ENCODE results near the gene MRPS27.
A peak's percentile ranks its signal among the peaks of the same experiment; 100 is the strongest.

MRPS27 gene
- 42.5 to 113 (median 72.6) reads per million in 9 experiments for total RNA-seq

DNA sequence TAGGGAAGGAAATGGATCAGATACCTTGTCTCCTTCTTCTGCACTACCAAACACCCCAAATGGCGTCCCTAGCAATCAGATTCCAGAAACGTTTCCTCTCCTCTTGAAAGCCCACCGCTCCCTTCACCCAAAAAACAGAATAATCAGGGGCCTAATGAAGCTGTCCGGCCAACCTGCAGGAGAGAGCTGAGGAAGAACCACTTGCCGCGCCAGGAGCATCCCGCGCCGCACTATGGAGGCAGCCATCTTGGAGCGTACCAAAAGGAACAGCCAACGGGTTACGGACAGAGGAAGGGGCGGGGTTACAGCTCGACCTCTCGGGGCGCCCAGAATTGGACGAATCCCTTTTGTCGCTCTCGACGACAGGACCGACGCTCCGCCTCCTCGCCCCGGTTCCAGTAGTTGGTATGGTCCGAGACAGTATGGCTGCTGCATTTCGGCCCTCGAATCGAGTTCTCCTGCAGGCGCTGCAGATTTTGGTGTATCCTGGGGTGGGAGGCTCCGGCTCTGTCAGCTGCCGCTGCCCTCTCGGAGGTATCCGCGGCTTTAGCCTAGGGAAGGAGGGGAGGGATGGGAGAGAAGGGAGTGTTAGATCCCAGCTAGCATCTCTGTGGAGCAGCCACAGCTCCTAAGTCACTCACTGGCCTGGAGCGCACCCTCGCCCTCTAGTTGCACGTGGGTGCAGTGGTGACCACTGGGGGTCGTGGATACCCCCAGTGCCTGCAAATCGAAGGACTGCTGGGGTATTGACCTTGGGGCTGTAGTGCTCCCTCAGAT is at the start of gene MRPS27, which contains the start of gene PTCD2:
Gene MRPS27 (minus strand): TSS at position 265 of the 777 bp plus-strand sequence. CDS start 19 bp downstream, at position 246.
Gene PTCD2 (plus strand): TSS at position 398 of the 777 bp plus-strand sequence. CDS start 10 bp downstream, at position 408.
- H3K9me3 Mint-ChIP-seq, result no peaks in the 10 kb centered on the region
- peak within 1 kb of the TSS; percentile 96 to 98 for H3K4me3 Mint-ChIP-seq
- DNase-seq, result peak; percentile 91 to 93 (median 92)
- peak; percentile 98 for ATAC-seq (replicated peaks)
- H3K27me3 Mint-ChIP-seq, result no peaks in the 10 kb centered on the region
- peak within 1 kb of the TSS; percentile 95 for H3K27ac Mint-ChIP-seq
- H3K4me1 Mint-ChIP-seq (ENCODE audit: low read depth in 2 of 2), result peaks cover 18 to 23% of the 10 kb centered on the region in 2 donors
- H3K36me3 Mint-ChIP-seq (ENCODE audit: insufficient read depth), result peaks cover 29% of the 10 kb centered on the region

GRCh38 chr5:72369711-72370110 is 49.7 kb upstream of the MRPS27 start:
- ATAC-seq (replicated peaks) (no peak), DNase-seq (no peak)
- no peaks in the 10 kb centered on the region for H3K4me1 Mint-ChIP-seq (ENCODE audit: low read depth in 2 of 2)
- H3K4me3 Mint-ChIP-seq, result no peak overlapping the region
- H3K27ac Mint-ChIP-seq, result no peak overlapping the region
- no peaks in the 10 kb centered on the region for H3K9me3 Mint-ChIP-seq
- no peaks in the 10 kb centered on the region for H3K36me3 Mint-ChIP-seq (ENCODE audit: insufficient read depth)
- H3K27me3 Mint-ChIP-seq, result no peaks in the 10 kb centered on the region

DNA sequence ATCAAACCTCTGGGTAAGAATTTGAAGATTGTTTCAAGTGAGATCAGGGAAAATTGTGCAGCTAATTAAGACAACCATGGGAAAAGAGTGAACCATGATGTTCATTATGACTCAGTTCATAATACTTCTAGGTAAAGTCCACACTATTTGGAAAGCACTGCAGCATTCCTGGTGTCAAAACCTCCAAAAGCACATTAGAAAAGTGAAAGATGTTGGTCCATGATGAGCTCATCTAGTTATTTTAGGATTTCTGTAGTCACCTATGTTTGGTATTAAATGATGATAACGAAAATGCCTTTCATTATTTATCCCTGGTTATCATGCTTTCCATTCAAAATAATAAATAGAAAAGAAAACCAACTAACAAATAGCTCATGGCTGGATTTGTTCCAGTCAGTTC is 49.3 kb upstream of the MRPS27 start:
- H3K27me3 Mint-ChIP-seq, result no peaks in the 10 kb centered on the region
- H3K4me3 Mint-ChIP-seq, result no peak overlapping the region
- DNase-seq (no peak), ATAC-seq (replicated peaks) (no peak)
- no peaks in the 10 kb centered on the region for H3K36me3 Mint-ChIP-seq (ENCODE audit: insufficient read depth)
- H3K27ac Mint-ChIP-seq, result no peak overlapping the region
- H3K4me1 Mint-ChIP-seq (ENCODE audit: low read depth in 2 of 2), result no peaks in the 10 kb centered on the region
- H3K9me3 Mint-ChIP-seq, result no peaks in the 10 kb centered on the region

GRCh38 chr5:72368271-72368670 is 48.2 kb upstream of the MRPS27 start:
- ATAC-seq (replicated peaks), result no peak
- no peaks in the 10 kb centered on the region for H3K27me3 Mint-ChIP-seq
- no peak for DNase-seq
- H3K27ac Mint-ChIP-seq, result peak overlapping the region in 1 of 2 donors; percentile 10
- no peaks in the 10 kb centered on the region for H3K36me3 Mint-ChIP-seq (ENCODE audit: insufficient read depth)
- H3K9me3 Mint-ChIP-seq, result no peaks in the 10 kb centered on the region
- H3K4me3 Mint-ChIP-seq, result no peak overlapping the region
- no peaks in the 10 kb centered on the region for H3K4me1 Mint-ChIP-seq (ENCODE audit: low read depth in 2 of 2)

DNA sequence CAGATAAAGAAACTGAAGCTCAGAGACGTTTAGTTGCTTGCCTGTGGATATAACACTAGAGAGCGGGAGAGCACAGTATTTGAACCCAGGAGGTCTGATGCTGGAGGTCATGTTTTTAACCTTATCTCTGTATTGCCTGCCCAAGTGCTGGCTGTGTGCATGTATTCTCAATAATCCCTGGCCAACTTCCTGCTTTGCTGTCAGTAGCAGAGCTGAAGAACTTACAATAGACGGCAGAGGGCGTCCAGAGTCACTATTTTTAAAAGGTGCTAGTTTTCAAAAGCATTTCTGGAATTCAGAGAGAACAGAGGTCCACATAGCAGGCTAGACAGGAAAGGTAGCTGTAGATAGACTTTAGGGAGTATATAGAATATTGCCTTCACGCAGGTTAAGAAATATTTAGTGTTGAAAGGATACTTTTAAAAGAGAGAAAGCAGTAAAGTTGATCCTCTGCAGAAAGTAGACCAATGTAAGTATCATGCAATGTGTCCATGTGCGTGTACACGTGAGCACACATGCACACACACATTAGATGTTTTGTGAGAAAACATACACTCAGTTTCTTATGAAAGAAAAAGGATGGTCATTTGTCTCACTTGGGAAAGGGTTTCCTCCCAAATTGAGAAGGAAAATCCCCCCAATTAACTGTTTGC is 46.4 kb upstream of the MRPS27 start:
- Mint-ChIP-seq H3K27ac (no peak overlapping the region), H3K4me3 (no peak overlapping the region), H3K4me1 (ENCODE audit: low read depth in 2 of 2) (no peaks in the 10 kb centered on the region), H3K27me3 (no peaks in the 10 kb centered on the region), H3K9me3 (no peaks in the 10 kb centered on the region), H3K36me3 (ENCODE audit: insufficient read depth) (peaks cover 5% of the 10 kb centered on the region)
- peak; percentile 9 to 14 (median 11) for DNase-seq
- peak; percentile 51 for ATAC-seq (replicated peaks)

DNA sequence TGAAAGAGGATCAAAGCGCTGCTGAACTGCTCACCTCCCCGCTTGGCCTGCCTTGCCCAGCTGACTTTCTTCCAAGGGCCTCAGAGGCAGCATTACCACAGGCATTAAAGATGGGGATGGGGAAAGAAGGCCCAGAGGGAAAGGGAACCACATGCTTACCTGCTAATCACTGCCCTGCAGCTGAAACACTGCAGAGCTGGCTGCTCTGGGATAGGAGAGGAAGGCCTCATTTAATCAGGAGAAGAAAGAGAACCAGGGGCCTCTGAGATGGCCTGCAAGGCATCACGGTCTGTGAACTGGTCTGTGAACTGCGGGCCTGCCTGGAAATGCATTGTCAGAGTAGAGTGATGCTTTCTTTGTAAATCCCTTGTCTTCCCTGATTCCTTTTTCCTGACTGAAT is 44.9 kb upstream of the MRPS27 start:
- Mint-ChIP-seq H3K4me1 (ENCODE audit: low read depth in 2 of 2) (no peaks in the 10 kb centered on the region), H3K36me3 (ENCODE audit: insufficient read depth) (peaks cover 9% of the 10 kb centered on the region), H3K27ac (no peak overlapping the region), H3K9me3 (no peaks in the 10 kb centered on the region), H3K27me3 (no peaks in the 10 kb centered on the region), H3K4me3 (no peak overlapping the region)
- no peak for DNase-seq
- ATAC-seq (replicated peaks), result no peak

DNA sequence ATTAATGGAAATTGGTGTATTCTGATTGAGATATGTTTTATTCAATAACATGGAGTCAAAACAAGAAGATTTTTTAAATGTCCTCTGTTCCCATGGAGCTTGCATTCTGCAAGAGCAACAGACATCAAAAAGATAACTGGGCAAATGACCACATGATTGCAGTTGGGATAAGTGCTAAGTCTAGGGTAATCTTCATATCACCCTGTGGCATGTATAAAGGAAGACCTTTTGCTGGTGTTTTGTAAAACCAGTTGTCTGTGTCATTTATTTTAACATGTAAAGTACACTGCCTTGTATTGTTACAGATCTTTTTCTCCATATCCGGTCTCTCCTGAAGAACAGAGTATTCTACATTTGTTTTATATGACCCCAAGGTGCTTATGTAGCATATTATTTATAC is 44.1 kb upstream of the MRPS27 start:
- H3K36me3 Mint-ChIP-seq (ENCODE audit: insufficient read depth), result peaks cover 12% of the 10 kb centered on the region
- H3K4me3 Mint-ChIP-seq, result no peak overlapping the region

DNA sequence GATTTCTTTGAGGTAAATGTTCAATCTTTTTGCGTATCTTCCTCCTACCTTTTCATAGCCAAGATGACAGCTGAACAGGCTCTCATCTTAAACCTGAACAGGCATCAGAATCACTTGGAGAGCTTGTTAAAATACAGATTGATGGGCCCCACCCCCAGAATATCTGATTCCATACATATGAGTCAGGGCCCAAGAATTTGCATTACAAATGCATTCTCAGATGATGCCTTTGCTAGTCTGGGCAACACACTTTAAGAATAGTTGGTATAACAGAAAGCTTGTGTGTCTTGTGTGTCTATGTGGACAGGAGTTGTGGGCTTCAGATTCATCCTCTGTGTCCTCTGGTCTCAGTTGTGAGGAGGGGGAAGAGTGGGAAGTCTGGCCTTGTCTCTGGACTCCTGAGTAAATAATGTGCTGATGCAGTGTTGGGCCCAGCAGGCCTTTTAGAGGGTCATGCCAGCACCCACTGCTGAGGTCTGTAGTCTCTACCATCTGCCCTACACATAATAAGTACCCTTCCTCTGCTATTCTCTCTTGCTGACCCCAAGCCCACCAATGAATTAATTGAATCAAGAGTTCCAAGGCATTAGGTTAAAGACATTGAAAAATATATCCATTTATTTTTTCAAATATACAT is 43.2 kb upstream of the MRPS27 start:
- Mint-ChIP-seq H3K4me1 (ENCODE audit: low read depth in 2 of 2) (no peaks in the 10 kb centered on the region), H3K27me3 (no peaks in the 10 kb centered on the region), H3K27ac (no peak overlapping the region), H3K36me3 (ENCODE audit: insufficient read depth) (peaks cover 12% of the 10 kb centered on the region), H3K4me3 (no peak overlapping the region), H3K9me3 (no peaks in the 10 kb centered on the region)
- no peak for ATAC-seq (replicated peaks)
- no peak for DNase-seq

More for the DNA sequence above, 44.1 kb upstream of the MRPS27 start:
- DNase-seq (no peak), ATAC-seq (replicated peaks) (no peak)
- Mint-ChIP-seq H3K9me3 (no peaks in the 10 kb centered on the region), H3K27ac (no peak overlapping the region), H3K27me3 (no peaks in the 10 kb centered on the region), H3K4me1 (ENCODE audit: low read depth in 2 of 2) (no peaks in the 10 kb centered on the region)

GRCh38 chr5:72359886-72360285 is 39.8 kb upstream of the MRPS27 start:
- no peak for ATAC-seq (replicated peaks)
- no peak overlapping the region for H3K27ac Mint-ChIP-seq
- no peak overlapping the region for H3K4me3 Mint-ChIP-seq
- H3K4me1 Mint-ChIP-seq (ENCODE audit: low read depth in 2 of 2), result no peaks in the 10 kb centered on the region
- DNase-seq, result no peak
- peaks cover 12% of the 10 kb centered on the region for H3K36me3 Mint-ChIP-seq (ENCODE audit: insufficient read depth)
- H3K9me3 Mint-ChIP-seq, result no peaks in the 10 kb centered on the region
- H3K27me3 Mint-ChIP-seq, result no peaks in the 10 kb centered on the region

DNA sequence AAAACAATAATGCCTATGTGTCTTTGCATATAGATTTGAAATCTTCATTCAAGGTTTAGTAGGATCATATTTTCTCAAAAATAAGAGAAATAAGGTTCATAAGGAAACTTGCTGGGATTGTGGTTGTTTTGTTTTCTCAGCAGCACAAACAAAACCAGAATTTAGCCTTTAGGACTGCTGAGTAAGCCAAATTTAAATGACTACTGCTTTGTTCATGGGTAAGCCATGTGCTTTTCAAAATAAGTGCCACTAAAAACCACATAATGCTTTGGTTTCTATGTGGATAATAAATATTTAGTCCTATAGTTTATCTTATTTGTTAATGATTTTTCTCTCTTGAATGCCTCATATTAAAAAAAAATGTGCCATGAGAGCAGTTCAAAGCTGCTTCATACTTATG is 38.9 kb upstream of the MRPS27 start:
- Mint-ChIP-seq H3K27me3 (no peaks in the 10 kb centered on the region), H3K27ac (no peak overlapping the region), H3K36me3 (ENCODE audit: insufficient read depth) (peaks cover 12% of the 10 kb centered on the region), H3K4me1 (ENCODE audit: low read depth in 2 of 2) (no peaks in the 10 kb centered on the region), H3K4me3 (no peak overlapping the region), H3K9me3 (no peaks in the 10 kb centered on the region)
- DNase-seq (no peak), ATAC-seq (replicated peaks) (no peak)

DNA sequence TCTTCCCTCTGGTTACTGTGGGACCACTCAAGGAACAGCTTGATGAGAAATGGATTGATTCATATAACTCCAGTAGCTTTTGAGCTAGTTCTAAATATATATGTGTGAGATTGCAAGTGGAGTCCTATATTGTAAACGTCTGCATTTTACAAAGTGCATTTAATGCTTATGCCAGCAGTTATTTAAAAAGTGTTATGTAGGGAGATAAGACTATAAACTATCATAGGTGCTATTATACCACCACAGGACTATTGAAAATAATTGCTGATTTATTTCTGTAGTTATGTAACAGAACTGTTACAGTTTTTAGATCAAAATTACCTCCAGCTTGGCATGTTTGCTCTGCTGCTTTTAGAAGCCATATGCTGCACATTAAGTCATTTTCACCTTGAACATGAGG is 36.3 kb upstream of the MRPS27 start:
- Mint-ChIP-seq H3K27me3 (no peaks in the 10 kb centered on the region), H3K4me3 (no peak overlapping the region), H3K9me3 (no peaks in the 10 kb centered on the region), H3K36me3 (ENCODE audit: insufficient read depth) (peaks cover 10% of the 10 kb centered on the region), H3K27ac (no peak overlapping the region), H3K4me1 (ENCODE audit: low read depth in 2 of 2) (no peaks in the 10 kb centered on the region)
- DNase-seq (no peak), ATAC-seq (replicated peaks) (no peak)

- Mint-ChIP-seq H3K27me3 (no peaks in the 10 kb centered on the region), H3K9me3 (no peaks in the 10 kb centered on the region), H3K36me3 (ENCODE audit: insufficient read depth) (peaks cover 6% of the 10 kb centered on the region), H3K4me3 (no peak overlapping the region), H3K27ac (no peak overlapping the region), H3K4me1 (ENCODE audit: low read depth in 2 of 2) (no peaks in the 10 kb centered on the region)
- ATAC-seq (replicated peaks) (no peak), DNase-seq (no peak)
Observed at GRCh38 chr5:72355706-72356299, 35.8 kb upstream of the MRPS27 start.

DNA sequence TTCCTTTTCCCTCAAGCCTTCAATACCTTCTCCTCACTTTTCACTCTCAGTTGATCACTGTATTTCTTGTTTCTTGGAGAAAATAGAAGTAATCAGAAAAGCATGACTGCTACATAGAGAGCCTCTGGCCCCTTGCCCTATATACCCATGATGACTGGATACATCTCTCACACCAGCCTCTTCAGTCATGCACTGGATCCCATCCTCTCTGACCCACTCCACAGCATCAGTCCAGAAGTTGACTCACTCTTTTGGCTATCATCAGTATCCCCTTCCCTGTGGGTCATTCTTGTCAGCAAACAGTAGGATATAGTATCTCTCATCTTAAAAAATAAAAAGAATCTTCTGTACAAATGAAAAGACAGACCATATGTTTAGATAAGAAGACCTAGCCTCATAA is 33.0 kb upstream of the MRPS27 start:
- no peak for DNase-seq
- peaks cover 3% of the 10 kb centered on the region for H3K36me3 Mint-ChIP-seq (ENCODE audit: insufficient read depth)
- no peaks in the 10 kb centered on the region for H3K9me3 Mint-ChIP-seq
- H3K27ac Mint-ChIP-seq, result no peak overlapping the region
- H3K27me3 Mint-ChIP-seq, result no peaks in the 10 kb centered on the region
- H3K4me3 Mint-ChIP-seq, result no peak overlapping the region
- H3K4me1 Mint-ChIP-seq (ENCODE audit: low read depth in 2 of 2), result no peaks in the 10 kb centered on the region
- ATAC-seq (replicated peaks), result no peak
